ENCODE data around the gene VDR.

GRCh38 chr12:47904713-47905709 is at the start of gene VDR:
- TF ChIP-seq CTCF (IDR thresholded peaks at IDR 0.05) (peak; percentile 14 to 33 (median 30)), POLR2A (IDR thresholded peaks at IDR 0.05) (peak in 1 of 2 donors; percentile 27)

All from uterus (tissue), 2 donors.